ENCODE results near the gene F12.

Gene F12

GRCh38 chr5:177410575-177410974 lies 1.2 kb upstream of the F12 start:
- DNase-seq, result no peak

- no peak for DNase-seq
Observed at GRCh38 chr5:177405805-177406204, 3.6 kb downstream of the F12 start.

GRCh38 chr5:177405312-177405711 lies 4.1 kb downstream of the F12 start:
- no peak for DNase-seq

- DNase-seq, result no peak
Observed at GRCh38 chr5:177404641-177405179, 4.7 kb downstream of the F12 start.

- peak; percentile 81 for DNase-seq
Observed at GRCh38 chr5:177403792-177404640, 5.3 kb downstream of the F12 start.

GRCh38 chr5:177403102-177403791 lies 6.1 kb downstream of the F12 start:
- DNase-seq, result peak; percentile 65

GRCh38 chr5:177402271-177403043 lies 6.9 kb downstream of the F12 start:
- peak; percentile 88 for DNase-seq

GRCh38 chr5:177399997-177400868 lies 9.1 kb downstream of the F12 start, which contains the start of gene PFN3:
Gene PFN3, minus strand, starts transcription at chr5:177400661. Its CDS starts 85 bp downstream, at chr5:177400576.
- no peak for DNase-seq

- DNase-seq, result no peak
Observed at GRCh38 chr5:177397875-177398390, 11.4 kb downstream of the F12 start.

- no peak for DNase-seq
Observed at GRCh38 chr5:177396807-177397206, 12.6 kb downstream of the F12 start.

GRCh38 chr5:177396078-177396477 lies 13.3 kb downstream of the F12 start:
- no peak for DNase-seq

- no peak for DNase-seq
Observed at GRCh38 chr5:177393990-177394389, 15.4 kb downstream of the F12 start.

- no peak for DNase-seq
Observed at GRCh38 chr5:177393206-177393765, 16.1 kb downstream of the F12 start.

GRCh38 chr5:177392765-177393164 lies 16.6 kb downstream of the F12 start:
- no peak for DNase-seq

- DNase-seq, result peak; percentile 89
Observed at GRCh38 chr5:177390363-177391300, 18.7 kb downstream of the F12 start.

GRCh38 chr5:177389241-177390169 lies 19.9 kb downstream of the F12 start:
- no peak for DNase-seq

GRCh38 chr5:177388521-177389052 lies 20.8 kb downstream of the F12 start:
- DNase-seq, result no peak

- DNase-seq, result no peak
Observed at GRCh38 chr5:177387405-177387804, 22.0 kb downstream of the F12 start.

GRCh38 chr5:177386542-177386941 lies 22.8 kb downstream of the F12 start:
- DNase-seq, result peak; percentile 54

Data from NCI-H82 (cell line).